Naive thymus-derived CD4-positive, alpha-beta T cell (primary cell): ENCODE data around the gene FAM222A. TPM values are rescaled to one million over a fixed set of nuclear protein-coding genes. Genes with fewer than 3 reads are reported as not detected.

Source experiments
- ATAC-seq: fragments of 150-1000 bp; cut with Tn5 transposase; 2 replicates; pipeline ENCODE4 v1.10.0; 2021; ENCODE audit warnings: mild to moderate bottlenecking, moderate library complexity
- CTCF ChIA-PET: fragments of 350-600 bp; sonication (Branson Sonifier 250); formaldehyde crosslinking; loops from one replicate; lab custom pipeline; 2021; ENCODE audit warnings: antibody characterized with exemption; lab: Charles Lee
- POLR2A ChIA-PET: fragments of 350-600 bp; sonication (Branson Sonifier 250); formaldehyde crosslinking; loops from one replicate; lab custom pipeline; 2021; ENCODE audit warnings: antibody characterized with exemption, inconsistent platforms; lab: Charles Lee
- DNase-seq, 9 donors: peaks; one replicate each; pipeline versions ENCODE4 v3.0.0 to v3.0.0-alpha.2; 2020 to 2022; ENCODE audit warnings: mixed read lengths in 1 of 9
- H3K27ac ChIP-seq: one replicate; pipeline ENCODE4 v1.7.0; 2013; ENCODE audit warnings: mild to moderate bottlenecking, low read depth, low read length, moderate library complexity
- H3K27me3 ChIP-seq, 2 donors: one replicate each; pipeline ENCODE4 v1.7.0; 2013; ENCODE audit warnings: low read length in 2 of 2, mild to moderate bottlenecking in 2 of 2, moderate library complexity in 2 of 2; ENCODE audit not compliant: control insufficient read depth in 2 of 2, insufficient read depth in 2 of 2
- H3K36me3 ChIP-seq, 3 experiments: 1 replicate in 2 of 3; 2 replicates in 1 of 3; pipeline ENCODE4 v1.7.0; 2013; ENCODE audit warnings: low read length in 3 of 3, mild to moderate bottlenecking in 3 of 3, moderate library complexity in 1 of 3; ENCODE audit not compliant: insufficient read depth in 3 of 3, control insufficient read depth in 2 of 3
- H3K4me1 ChIP-seq, 2 donors: one replicate each; pipeline ENCODE4 v1.7.0; 2013; ENCODE audit warnings: low read length in 2 of 2, mild to moderate bottlenecking in 2 of 2, moderate library complexity in 1 of 2; ENCODE audit not compliant: control insufficient read depth in 2 of 2, insufficient read depth in 2 of 2
- H3K4me3 ChIP-seq: 2 replicates; pipeline ENCODE4 v1.7.0; 2013; ENCODE audit warnings: mild to moderate bottlenecking, low read length
- H3K9me3 ChIP-seq, 3 experiments: 1 replicate in 2 of 3; 2 replicates in 1 of 3; pipeline ENCODE4 v1.7.0; 2013; ENCODE audit warnings: low read length in 3 of 3; ENCODE audit not compliant: control insufficient read depth in 2 of 3
- H3K27ac Mint-ChIP-seq, 9 donors: one replicate each; pipeline ENCODE4 v1.8.0; 2020 to 2022; ENCODE audit warnings: mixed read lengths in 9 of 9, mild to moderate bottlenecking in 8 of 9, moderate library complexity in 5 of 9, inconsistent platforms in 2 of 9
- H3K27me3 Mint-ChIP-seq, 5 donors: one replicate each; pipeline ENCODE4 v1.8.0; 2021 to 2022; ENCODE audit warnings: mixed read lengths in 5 of 5, mild to moderate bottlenecking in 1 of 5
- H3K36me3 Mint-ChIP-seq, 5 donors: one replicate each; pipeline ENCODE4 v1.8.0; 2020 to 2022; ENCODE audit warnings: mixed read lengths in 5 of 5, mild to moderate bottlenecking in 3 of 5, inconsistent platforms in 1 of 5
- H3K4me1 Mint-ChIP-seq, 7 donors: one replicate each; pipeline ENCODE4 v1.8.0; 2020 to 2022; ENCODE audit warnings: mixed read lengths in 7 of 7, mild to moderate bottlenecking in 3 of 7, inconsistent platforms in 1 of 7
- H3K4me3 Mint-ChIP-seq, 10 donors: one replicate each; pipeline ENCODE4 v1.8.0; 2020 to 2022; ENCODE audit warnings: mild to moderate bottlenecking in 10 of 10, mixed read lengths in 10 of 10, moderate library complexity in 6 of 10, inconsistent platforms in 2 of 10
- H3K9me3 Mint-ChIP-seq, 11 donors: one replicate each; pipeline ENCODE4 v1.8.0; 2020 to 2022; ENCODE audit warnings: mixed read lengths in 11 of 11, mild to moderate bottlenecking in 4 of 11, inconsistent platforms in 1 of 11, moderate library complexity in 1 of 11
- intact Hi-C, 2 donors: fragments of 100-400 bp; cut with micrococcal nuclease; formaldehyde crosslinking; loops; one replicate each; pipeline ENCODE4 v1.15.1; 2023
- polyA plus RNA-seq, 2 donors: library from polyadenylated mRNA; unstranded; fragments of 300-500 nt; fragmentation: Illumina TruSeq; gene quantifications; one replicate each; pipeline ENCODE4 v1.2.3, GENCODE V29; 2021
- total RNA-seq, 6 experiments: library from RNA in 5 of 6; stranded (reverse) in 5 of 6; gene quantifications; 1 replicate in 5 of 6; 2 replicates in 1 of 6; pipeline ENCODE4 v1.2.3 and lab custom pipeline; 2021 to 2026

Gene FAM222A
- total and polyA plus RNA-seq, 7 experiments from 2014 or later = 0.08 to 1.6 (median 0.38) TPM

DNA sequence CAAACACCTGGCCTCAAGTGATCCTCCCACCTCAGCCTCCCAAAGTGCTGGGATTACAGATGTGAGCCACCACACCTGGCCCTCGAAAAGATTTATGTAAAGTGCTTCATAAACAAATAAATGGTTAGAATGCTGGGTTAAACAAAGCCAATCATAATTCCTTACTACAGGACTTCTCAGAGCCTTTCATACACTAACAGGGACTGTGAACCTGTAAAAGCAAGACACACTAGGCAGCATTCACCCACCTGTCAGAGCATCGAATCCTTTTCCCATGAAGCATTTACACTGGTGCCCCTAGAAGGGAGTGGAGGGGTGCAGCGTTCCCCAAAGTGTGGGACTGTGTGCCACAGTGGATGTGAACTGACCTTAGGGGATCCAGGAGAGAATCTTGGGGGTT is 90.1 kb downstream of the FAM222A start:
- ATAC-seq (no peak), DNase-seq (no peak)
- H3K4me1 Mint-ChIP-seq = peaks cover 0 to 2% (median 0%) of the 10 kb centered on the region in 7 donors
- no peaks in the 10 kb centered on the region for H3K36me3 Mint-ChIP-seq
- ChIA-PET POLR2A (no interaction called here), CTCF (interaction anchor here (0.9 to 2.8 kb wide), 4 partner anchors 42 to 82 kb away, joined by 3 to 14 read pairs (median 4); no protein-coding TSS in a partner anchor)
- H3K9me3 ChIP-seq = no peaks in the 10 kb centered on the region
- no peaks in the 10 kb centered on the region for H3K27me3 ChIP-seq
- peaks cover 0 to 4% (median 0%) of the 10 kb centered on the region in 5 donors for H3K27me3 Mint-ChIP-seq
- H3K27ac ChIP-seq = no peak overlapping the region
- no peak overlapping the region for H3K27ac Mint-ChIP-seq
- no peak overlapping the region for H3K4me3 ChIP-seq
- intact Hi-C loops = no loop called here
- H3K4me3 Mint-ChIP-seq = no peak overlapping the region
- H3K36me3 ChIP-seq = no peaks in the 10 kb centered on the region
- no peaks in the 10 kb centered on the region for H3K4me1 ChIP-seq
- no peaks in the 10 kb centered on the region for H3K9me3 Mint-ChIP-seq

DNA sequence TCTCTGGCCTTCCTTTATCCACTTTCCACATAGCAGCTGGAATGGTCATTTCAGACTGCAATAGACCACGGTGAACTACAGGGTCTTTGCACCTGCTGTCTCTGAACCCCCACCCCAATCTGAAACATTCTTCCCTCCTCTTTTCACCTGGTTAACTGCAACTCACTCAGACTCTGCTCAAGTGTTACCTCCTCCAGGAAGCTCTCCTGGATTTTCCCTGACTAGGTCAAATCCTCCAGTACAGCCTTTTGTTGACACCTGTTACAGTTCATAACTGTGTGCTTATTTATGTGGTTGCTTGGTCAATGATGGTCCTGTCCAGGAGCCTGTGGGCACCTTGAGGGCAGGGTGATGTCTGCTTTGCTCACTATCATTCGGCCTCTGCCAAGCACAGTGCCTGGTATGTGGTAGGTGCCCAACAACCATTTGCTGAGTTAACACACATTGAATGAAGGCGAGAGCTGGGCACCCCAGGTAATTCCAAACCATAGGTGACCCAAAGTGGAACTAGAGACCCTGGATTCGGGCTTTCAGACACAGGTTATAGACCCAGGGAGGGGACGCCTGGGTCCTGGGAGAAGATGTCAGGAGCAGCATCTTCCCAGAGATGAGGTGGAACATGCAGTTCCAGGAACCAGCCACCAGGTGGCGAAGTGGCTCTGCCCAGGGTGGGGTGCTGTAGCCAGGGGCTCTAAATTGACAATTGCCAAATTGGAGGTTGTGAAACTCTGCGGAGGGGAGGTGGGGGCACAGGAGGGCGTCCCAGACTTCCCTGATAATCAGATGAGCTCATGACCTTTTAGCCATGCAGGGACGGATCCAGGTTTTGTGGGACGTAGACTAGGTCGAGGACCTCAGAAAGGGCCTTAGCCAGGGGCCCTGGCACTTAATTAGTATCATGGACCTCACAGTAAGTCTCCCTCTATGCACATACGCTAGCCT is 91.5 kb downstream of the FAM222A start:
- intact Hi-C loops = loop anchor here (1.0 to 5.0 kb wide), 4 partner anchors 40 to 297 kb away; partner anchors contain the start of gene GLTP (in 2 of the 2)
- H3K9me3 ChIP-seq = no peaks in the 10 kb centered on the region
- ChIA-PET CTCF (interaction anchor here (0.5 to 2.8 kb wide), 14 partner anchors 10 to 352 kb away, joined by 3 to 14 read pairs (median 3); partner anchors contain the start of gene GLTP), POLR2A (interaction anchor here (0.6 to 1.1 kb wide), 3 partner anchors 15 to 186 kb away, joined by 3 to 5 read pairs (median 5); no protein-coding TSS in a partner anchor)
- no peaks in the 10 kb centered on the region for H3K4me1 ChIP-seq
- peak overlapping the region in 2 of 9 donors; percentile 58 to 74 for H3K27ac Mint-ChIP-seq
- no peaks in the 10 kb centered on the region for H3K36me3 ChIP-seq
- H3K27me3 ChIP-seq = no peaks in the 10 kb centered on the region
- H3K36me3 Mint-ChIP-seq = no peaks in the 10 kb centered on the region
- no peak overlapping the region for H3K4me3 ChIP-seq
- H3K27me3 Mint-ChIP-seq = peaks cover 0 to 4% (median 0%) of the 10 kb centered on the region in 5 donors
- DNase-seq (peak; percentile 44 to 73 (median 55)), ATAC-seq (peak; percentile 90)
- H3K4me3 Mint-ChIP-seq = no peak overlapping the region
- H3K9me3 Mint-ChIP-seq = no peaks in the 10 kb centered on the region
- H3K4me1 Mint-ChIP-seq = peaks cover 0 to 2% (median 0%) of the 10 kb centered on the region in 7 donors
- H3K27ac ChIP-seq = no peak overlapping the region

DNA sequence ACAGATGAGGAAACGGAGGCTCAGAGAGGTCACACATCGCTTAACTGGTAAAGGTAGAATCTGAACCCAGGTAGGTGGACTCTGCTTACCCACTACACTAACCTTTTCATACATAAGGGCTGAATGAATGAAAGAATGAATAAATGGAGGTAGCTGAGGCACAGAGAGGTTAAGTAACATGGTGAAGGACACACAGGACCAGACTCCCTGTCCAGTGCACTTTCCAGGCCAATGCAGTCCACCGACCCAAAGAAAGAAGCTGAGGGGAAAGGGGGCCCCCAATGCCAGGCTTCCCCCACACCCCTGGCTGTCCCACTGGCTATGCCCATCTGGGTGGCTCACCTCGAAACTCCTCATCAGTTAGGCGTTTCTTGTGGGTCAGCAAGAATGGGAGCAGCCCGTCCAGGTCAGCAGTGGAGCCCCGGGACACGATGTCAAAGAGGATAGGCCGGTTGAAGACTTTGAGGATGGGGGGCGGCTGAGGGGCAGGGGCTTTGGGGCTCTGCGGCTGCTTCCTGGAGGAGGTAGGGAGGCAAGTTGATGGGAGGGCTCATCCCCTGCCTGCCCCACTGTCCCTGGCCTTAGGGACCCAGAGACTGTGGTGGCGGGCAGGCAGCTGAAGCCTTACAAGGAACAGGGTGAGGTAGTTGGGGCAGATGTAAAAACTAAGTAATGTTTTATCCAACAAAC is 94.5 kb downstream of the FAM222A start:
- Histone ChIP-seq H3K27me3 (no peaks in the 10 kb centered on the region), H3K4me1 (no peaks in the 10 kb centered on the region), H3K36me3 (no peaks in the 10 kb centered on the region), H3K27ac (no peak overlapping the region), H3K4me3 (no peak overlapping the region), H3K9me3 (no peaks in the 10 kb centered on the region)
- intact Hi-C loops = loop anchor here in 1 of 2 donors (5.0 kb wide), 1 partner anchor 294 kb away; no protein-coding TSS in a partner anchor
- no peak overlapping the region for H3K27ac Mint-ChIP-seq
- ChIA-PET POLR2A (no interaction called here), CTCF (no interaction called here)
- no peak overlapping the region for H3K4me3 Mint-ChIP-seq
- H3K27me3 Mint-ChIP-seq = peaks cover 0 to 4% (median 0%) of the 10 kb centered on the region in 5 donors
- no peaks in the 10 kb centered on the region for H3K36me3 Mint-ChIP-seq
- no peak for ATAC-seq
- peaks cover 0 to 2% (median 0%) of the 10 kb centered on the region in 7 donors for H3K4me1 Mint-ChIP-seq
- H3K9me3 Mint-ChIP-seq = no peaks in the 10 kb centered on the region
- DNase-seq = no peak

DNA sequence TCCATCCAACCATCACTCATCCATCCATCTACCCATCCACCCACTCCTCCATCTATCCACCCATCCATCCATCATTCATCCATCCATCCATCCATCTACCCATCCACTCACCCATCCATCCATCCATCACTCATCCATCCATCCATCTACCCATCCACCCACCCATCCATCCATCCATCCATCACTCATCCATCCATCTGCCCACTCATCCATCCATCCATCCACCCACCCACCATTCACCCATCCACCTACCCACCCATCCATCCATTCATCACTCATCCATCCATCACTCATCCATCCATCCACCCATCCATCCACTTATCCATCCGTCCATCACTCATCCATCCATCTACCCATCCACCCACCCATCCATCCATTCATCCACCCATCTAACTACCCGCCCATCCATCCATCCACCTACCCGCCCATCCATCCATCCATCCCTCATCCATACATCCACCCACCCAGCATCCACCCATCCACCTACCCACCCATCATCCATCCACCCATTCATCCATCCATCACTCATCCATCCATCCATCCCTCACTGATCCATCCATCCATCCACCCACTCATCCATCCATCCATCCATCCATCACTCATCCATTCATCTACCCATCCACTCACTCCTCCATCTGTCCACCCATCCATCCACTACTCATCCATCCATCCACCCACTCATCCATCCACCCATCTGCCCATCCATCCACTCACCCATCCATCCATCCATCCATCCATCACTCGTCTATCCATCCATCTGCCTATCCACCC is 95.4 kb downstream of the FAM222A start:
- Histone ChIP-seq H3K9me3 (no peaks in the 10 kb centered on the region), H3K27ac (no peak overlapping the region), H3K4me1 (no peaks in the 10 kb centered on the region), H3K27me3 (no peaks in the 10 kb centered on the region), H3K4me3 (no peak overlapping the region), H3K36me3 (no peaks in the 10 kb centered on the region)
- DNase-seq (no peak), ATAC-seq (no peak)
- intact Hi-C loops = loop anchor here in 1 of 2 donors (5.0 kb wide), 1 partner anchor 293 kb away; no protein-coding TSS in a partner anchor
- ChIA-PET CTCF (no interaction called here), POLR2A (no interaction called here)
- no peak overlapping the region for H3K27ac Mint-ChIP-seq
- peaks cover 0 to 2% (median 0%) of the 10 kb centered on the region in 7 donors for H3K4me1 Mint-ChIP-seq
- H3K27me3 Mint-ChIP-seq = peaks cover 0 to 4% (median 0%) of the 10 kb centered on the region in 5 donors
- no peak overlapping the region for H3K4me3 Mint-ChIP-seq
- H3K36me3 Mint-ChIP-seq = no peaks in the 10 kb centered on the region
- H3K9me3 Mint-ChIP-seq = no peaks in the 10 kb centered on the region

DNA sequence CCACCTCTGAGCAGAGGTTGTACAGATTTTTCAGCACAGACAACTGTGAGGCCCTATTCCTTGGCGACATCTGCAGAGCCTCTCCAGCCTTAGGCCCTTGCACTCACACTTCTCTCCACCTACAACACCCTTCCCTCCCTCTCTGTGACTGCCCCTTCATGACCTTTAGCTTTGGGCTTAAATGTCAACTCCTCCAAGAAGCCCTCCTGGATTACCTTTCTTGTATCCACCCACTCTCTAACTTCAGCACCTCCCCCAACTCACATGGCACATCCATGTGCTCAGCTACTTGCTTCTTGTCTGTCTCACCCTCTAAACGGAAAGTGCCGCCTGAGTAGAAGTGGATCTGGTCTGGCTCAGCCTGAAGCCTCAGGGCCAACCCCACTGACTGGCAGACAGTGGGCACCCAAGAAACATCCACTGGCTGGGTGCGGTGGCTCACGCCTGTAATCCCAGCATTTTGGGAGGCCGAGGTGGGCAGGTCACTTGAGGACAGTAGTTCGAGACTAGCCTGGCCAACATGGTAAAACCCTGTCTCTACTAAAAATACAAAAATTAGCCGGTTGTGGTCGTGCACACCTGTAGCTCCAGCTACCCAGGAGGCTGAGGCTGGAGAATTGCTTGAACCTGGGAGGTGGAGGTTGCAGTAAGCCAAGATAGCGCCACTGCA is 97.5 kb downstream of the FAM222A start:
- no peaks in the 10 kb centered on the region for H3K9me3 Mint-ChIP-seq
- Histone ChIP-seq H3K36me3 (no peaks in the 10 kb centered on the region), H3K27me3 (no peaks in the 10 kb centered on the region), H3K27ac (no peak overlapping the region), H3K4me3 (no peak overlapping the region), H3K9me3 (no peaks in the 10 kb centered on the region), H3K4me1 (no peaks in the 10 kb centered on the region)
- ATAC-seq (no peak), DNase-seq (no peak)
- intact Hi-C loops = no loop called here
- H3K36me3 Mint-ChIP-seq = no peaks in the 10 kb centered on the region
- no peak overlapping the region for H3K4me3 Mint-ChIP-seq
- no peak overlapping the region for H3K27ac Mint-ChIP-seq
- H3K27me3 Mint-ChIP-seq = no peaks in the 10 kb centered on the region
- H3K4me1 Mint-ChIP-seq = no peaks in the 10 kb centered on the region
- ChIA-PET CTCF (no interaction called here), POLR2A (no interaction called here)

DNA sequence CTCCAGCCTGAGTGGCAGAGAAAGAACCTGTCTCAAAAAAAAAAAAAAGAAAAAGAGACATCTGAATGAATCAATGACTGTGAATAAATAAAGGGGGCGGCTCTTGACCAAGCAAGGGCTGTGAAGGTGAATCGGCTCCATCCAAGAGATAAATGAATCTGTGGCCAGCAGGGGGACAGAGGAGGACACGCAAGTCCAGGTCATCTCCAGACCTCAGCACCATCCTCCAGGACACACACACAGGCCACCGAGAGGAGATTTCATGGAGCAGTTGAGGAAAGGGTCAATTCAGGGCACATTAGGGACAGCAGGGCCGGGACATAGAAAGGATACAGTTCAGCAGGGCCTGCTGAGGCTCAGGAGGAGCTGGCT is 98.0 kb downstream of the FAM222A start:
- CTCF ChIA-PET = no interaction called here
- no peak for ATAC-seq

More for the DNA sequence above, 98.0 kb downstream of the FAM222A start:
- Mint-ChIP-seq H3K27ac (no peak overlapping the region), H3K4me1 (no peaks in the 10 kb centered on the region), H3K4me3 (no peak overlapping the region), H3K9me3 (no peaks in the 10 kb centered on the region), H3K36me3 (no peaks in the 10 kb centered on the region), H3K27me3 (no peaks in the 10 kb centered on the region)
- Histone ChIP-seq H3K27ac (no peak overlapping the region), H3K9me3 (no peaks in the 10 kb centered on the region), H3K36me3 (no peaks in the 10 kb centered on the region), H3K27me3 (no peaks in the 10 kb centered on the region), H3K4me3 (no peak overlapping the region), H3K4me1 (no peaks in the 10 kb centered on the region)
- POLR2A ChIA-PET = no interaction called here
- DNase-seq = no peak
- intact Hi-C loops = no loop called here
